GM19099 (cell line): Measurements from ENCODE around the gene SNX27.

Experiments used
- POLR2A ChIP-seq: IDR thresholded peaks from 3 replicates; pipeline ENCODE4 v1.6.1; 2011; ENCODE audit warnings: low read depth; ENCODE audit not compliant: insufficient read length; ENCODE audit errors: extremely low read depth

The SNX27 gene

GRCh38 chr1:151611832-151612500 is at the start of gene SNX27:
TSS of gene SNX27 (plus strand) at chr1:151612050. CDS start at chr1:151612202, 152 bp downstream.
- peak; percentile 59 for TF ChIP-seq POLR2A

- no peak for TF ChIP-seq POLR2A
These were observed 49.2 kb upstream of the SNX27 start for GRCh38 chr1:151562661-151563060.

GRCh38 chr1:151563376-151563775 is 48.5 kb upstream of the SNX27 start:
- no peak for TF ChIP-seq POLR2A

DNA sequence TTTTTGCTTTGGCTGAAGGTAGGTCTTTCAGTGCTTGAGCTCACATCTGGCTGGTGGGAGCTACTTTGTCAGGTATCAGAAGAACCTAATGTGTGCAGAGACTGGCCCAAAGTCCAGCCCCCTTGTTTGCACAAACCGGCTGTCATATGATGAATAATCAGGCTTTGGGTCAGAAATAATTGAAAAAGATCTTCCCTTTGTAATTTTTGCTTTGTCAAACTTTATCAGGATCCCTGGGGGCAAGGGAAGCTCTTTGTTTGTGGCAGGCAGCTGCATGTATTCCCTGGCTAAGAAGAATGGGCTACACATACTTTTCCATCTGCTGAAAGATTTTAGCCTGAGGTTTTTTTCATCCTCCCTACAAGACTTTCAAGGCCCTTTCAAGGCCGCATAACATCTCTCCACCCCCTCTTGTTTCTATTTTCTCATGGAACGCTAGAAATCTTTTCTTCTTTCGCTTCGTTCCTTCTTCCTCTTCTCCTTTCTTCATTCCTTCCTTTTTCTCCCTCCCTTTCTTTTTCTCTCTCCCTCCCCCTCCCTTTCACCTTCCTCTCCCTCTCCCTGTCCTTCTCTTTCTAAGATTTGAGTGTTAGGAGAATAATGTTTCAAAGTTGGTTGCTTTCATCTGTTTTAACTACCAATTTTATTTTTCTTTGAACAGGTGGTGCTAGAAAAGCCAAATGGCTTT is 46.2 kb upstream of the SNX27 start:
- no peak for TF ChIP-seq POLR2A

GRCh38 chr1:151568626-151569088 is 43.2 kb upstream of the SNX27 start:
- TF ChIP-seq POLR2A, result no peak

DNA sequence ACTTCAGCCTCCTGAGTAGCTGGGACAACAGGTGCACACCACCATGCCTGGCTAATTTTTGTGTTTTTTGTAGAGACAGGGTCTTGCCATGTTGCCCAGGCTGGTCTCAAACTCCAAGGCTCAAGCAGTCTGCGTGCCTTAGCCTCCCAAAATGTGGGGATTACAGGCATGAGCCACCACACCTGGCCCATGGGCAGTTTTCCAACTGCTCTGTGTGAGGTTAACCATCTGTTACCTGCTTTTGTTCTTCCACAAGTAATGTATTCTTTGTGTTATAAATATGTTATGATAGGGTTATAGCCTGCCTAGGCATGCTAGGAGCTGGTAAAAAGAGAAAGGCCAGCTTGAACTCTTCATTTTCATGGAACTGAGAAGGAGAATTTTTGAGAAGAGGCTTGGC is 41.0 kb upstream of the SNX27 start:
- TF ChIP-seq POLR2A, result no peak

- TF ChIP-seq POLR2A, result no peak
These were observed 37.0 kb upstream of the SNX27 start for GRCh38 chr1:151574575-151575529.

- TF ChIP-seq POLR2A, result no peak
These were observed 34.7 kb upstream of the SNX27 start for GRCh38 chr1:151577173-151577572.

DNA sequence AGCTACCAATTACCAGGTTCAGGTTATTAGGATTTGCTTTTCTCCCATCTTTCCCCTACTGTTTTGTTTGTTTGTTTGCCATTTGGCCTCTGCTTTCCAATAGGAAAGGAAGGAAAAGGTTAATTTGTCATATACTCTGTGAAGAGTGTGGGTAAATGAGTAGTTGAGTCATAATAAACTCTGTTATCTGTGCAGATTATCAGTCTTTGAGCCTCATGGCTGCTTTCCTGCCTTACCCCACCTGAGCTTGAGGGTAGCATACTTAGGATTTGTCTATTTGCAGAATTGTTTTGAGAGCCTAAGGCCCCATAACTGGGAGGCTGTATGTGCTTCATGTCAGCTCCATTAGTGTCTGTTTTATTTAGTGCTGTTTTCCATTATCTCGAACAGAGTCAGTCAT is 32.9 kb upstream of the SNX27 start:
- TF ChIP-seq POLR2A, result no peak

GRCh38 chr1:151579436-151580225 is 32.2 kb upstream of the SNX27 start:
- TF ChIP-seq POLR2A, result no peak

DNA sequence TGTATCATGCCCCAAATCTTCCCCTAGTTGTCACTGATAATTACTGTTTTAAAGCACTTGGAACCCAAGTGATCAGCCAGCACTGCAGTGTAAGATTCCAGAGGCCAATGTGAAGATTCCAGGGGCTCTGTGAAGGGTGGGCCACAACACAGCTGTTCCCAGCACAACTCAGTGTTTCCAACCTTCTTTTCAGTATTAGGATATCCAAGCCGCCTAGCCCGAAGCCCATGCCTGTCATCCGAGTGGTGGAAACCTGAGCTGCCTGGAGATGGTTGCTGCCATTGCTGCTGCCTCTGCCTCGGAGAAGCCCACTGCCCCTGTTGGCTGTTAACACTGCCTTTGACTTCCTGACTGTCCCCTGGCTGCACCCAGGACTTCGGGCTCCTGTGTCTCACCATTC is 30.4 kb upstream of the SNX27 start:
- TF ChIP-seq POLR2A, result no peak

DNA sequence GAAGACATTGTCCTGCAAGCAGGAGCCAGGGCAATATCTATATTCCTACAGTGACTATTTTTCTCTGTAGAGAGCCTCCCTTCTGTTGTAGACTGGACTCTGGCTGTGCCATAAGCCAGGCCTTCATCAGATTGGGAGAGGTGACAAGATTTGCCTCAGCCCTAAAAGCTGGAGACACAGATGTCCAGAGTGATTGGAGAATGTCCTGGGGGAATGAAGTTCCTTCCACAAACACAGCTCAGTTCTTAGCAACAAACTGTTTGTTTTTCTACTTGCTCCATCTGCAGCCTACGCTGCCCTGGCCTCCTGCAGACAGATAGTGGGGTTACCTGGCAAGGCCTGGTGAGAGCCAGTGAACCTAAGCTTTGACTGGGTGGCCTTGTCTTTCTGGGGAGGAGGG is 29.9 kb upstream of the SNX27 start:
- no peak for TF ChIP-seq POLR2A

- no peak for TF ChIP-seq POLR2A
These were observed 28.1 kb upstream of the SNX27 start for GRCh38 chr1:151583796-151584195.

- no peak for TF ChIP-seq POLR2A
These were observed 27.6 kb upstream of the SNX27 start for GRCh38 chr1:151584278-151584677.
